Lung microvascular endothelial cell (primary cell): Measurements from ENCODE around the gene TCF7L2. TPM values are rescaled to one million over a fixed set of nuclear protein-coding genes. Genes with fewer than 3 reads are reported as not detected.
A peak's percentile ranks its signal among the peaks of the same experiment; 100 is the strongest.

Source experiments
- DNase-seq, 2 donors: peaks; one replicate each; pipeline versions ENCODE4 v3.0.0 to v3.0.0-alpha.2; 2010; ENCODE audit warnings: low read depth in 2 of 2
- total RNA-seq: library from RNA; depleted of rRNA; stranded (reverse); fragments of >200 nt; gene quantifications from 2 replicates; pipeline ENCODE4 v1.2.1, GENCODE V29; 2014

TCF7L2 gene
- total RNA-seq, 1 donor from 2014 or later = 1.8 TPM

GRCh38 chr10:112946649-112947048 is 3.4 kb upstream of the TCF7L2 start:
- DNase-seq = no peak

GRCh38 chr10:112948196-112948595 is 1.9 kb upstream of the TCF7L2 start:
- DNase-seq = no peak

GRCh38 chr10:112949143-112949823 is 764 bp upstream of the TCF7L2 start:
- DNase-seq = peak in 1 of 2 donors; percentile 56

GRCh38 chr10:112950714-112951358 is 789 bp downstream of the TCF7L2 start:
- DNase-seq = peak; percentile 40 to 51

GRCh38 chr10:112951359-112952281 is 1.6 kb downstream of the TCF7L2 start:
- DNase-seq = peak; percentile 69 to 75

- DNase-seq = peak; percentile 37 to 47
These were observed 2.5 kb downstream of the TCF7L2 start for GRCh38 chr10:112952282-112953173.

- DNase-seq = peak in 1 of 2 donors; percentile 53
These were observed 3.4 kb downstream of the TCF7L2 start for GRCh38 chr10:112953174-112954159.

GRCh38 chr10:112954974-112955581 is 5.0 kb downstream of the TCF7L2 start:
- DNase-seq = no peak

GRCh38 chr10:112955582-112956421 is 5.8 kb downstream of the TCF7L2 start:
- peak in 1 of 2 donors; percentile 48 for DNase-seq

GRCh38 chr10:112956631-112957350 is 6.7 kb downstream of the TCF7L2 start:
- peak in 1 of 2 donors; percentile 47 for DNase-seq

- no peak for DNase-seq
These were observed 7.6 kb downstream of the TCF7L2 start for GRCh38 chr10:112957640-112958092.

GRCh38 chr10:112958275-112958995 is 8.4 kb downstream of the TCF7L2 start:
- peak in 1 of 2 donors; percentile 34 for DNase-seq

- peak in 1 of 2 donors; percentile 35 for DNase-seq
These were observed 9.3 kb downstream of the TCF7L2 start for GRCh38 chr10:112959207-112959838.

- no peak for DNase-seq
These were observed 10.2 kb downstream of the TCF7L2 start for GRCh38 chr10:112960151-112960681.

- no peak for DNase-seq
These were observed 11.6 kb downstream of the TCF7L2 start for GRCh38 chr10:112961609-112962008.

- no peak for DNase-seq
These were observed 12.3 kb downstream of the TCF7L2 start for GRCh38 chr10:112962343-112962742.
